ENCODE measurements around the gene APOA1.

Gene APOA1

DNA sequence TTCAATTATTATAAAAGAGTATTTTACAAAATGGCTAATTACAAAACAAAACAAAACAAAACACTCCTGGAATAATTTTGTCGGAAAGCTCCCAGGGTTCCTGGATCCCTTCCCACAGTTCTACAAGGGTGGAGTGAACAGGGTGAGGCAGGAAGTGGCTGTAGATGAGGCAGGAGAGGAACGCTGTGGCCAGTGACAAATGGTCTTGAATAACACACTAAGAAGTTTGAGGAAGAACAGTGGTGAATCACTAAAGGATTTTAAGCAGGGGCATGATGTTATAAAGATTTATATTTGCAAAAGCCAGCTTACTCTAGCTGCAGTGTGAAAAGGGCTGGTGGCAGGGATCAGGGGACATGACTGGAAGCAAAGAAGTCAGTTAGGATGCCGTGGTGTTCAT lies 33.8 kb upstream of the APOA1 start:
- Histone ChIP-seq H3K27me3 (ENCODE audit: control insufficient read depth in 1 of 2, insufficient read depth in 2 of 2, low read length in 2 of 2) (no peaks in the 10 kb centered on the region), H3K4me1 (ENCODE audit: control insufficient read depth in 1 of 2, insufficient read depth in 2 of 2, low read length in 2 of 2) (no peaks in the 10 kb centered on the region), H3K27ac (ENCODE audit: low read depth, low read length) (no peak overlapping the region), H3K9me3 (ENCODE audit: control insufficient read depth in 1 of 2, low read length in 2 of 2) (no peaks in the 10 kb centered on the region), H3K4me3 (ENCODE audit: low read depth in 1 of 2, low read length in 2 of 2) (no peak overlapping the region), H3K36me3 (ENCODE audit: control insufficient read depth in 1 of 2, insufficient read depth in 2 of 2, low read length in 2 of 2) (peaks cover 43 to 93% of the 10 kb centered on the region in 2 donors), H3K9ac (ENCODE audit: low read depth in 1 of 2, low read length in 2 of 2) (no peak overlapping the region)

DNA sequence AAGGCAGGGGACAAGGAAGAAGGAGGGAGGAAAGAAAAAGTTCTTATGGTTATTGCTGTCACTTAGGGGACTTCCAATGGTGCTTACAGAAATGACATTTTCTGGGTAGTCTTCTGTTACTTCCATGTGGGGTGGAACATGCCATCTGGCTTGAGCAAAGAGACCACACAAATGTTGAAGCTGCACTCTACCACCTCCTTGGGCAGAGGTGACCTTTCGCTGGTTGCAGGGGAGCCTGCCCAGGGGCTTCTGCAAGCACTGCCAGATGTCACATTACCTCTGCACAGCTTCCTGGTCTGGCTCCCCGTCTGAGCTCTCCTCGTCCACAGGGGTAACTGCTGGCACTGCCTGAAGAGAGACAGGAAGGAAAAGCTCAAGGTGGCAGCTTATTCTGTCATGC lies 32.6 kb upstream of the APOA1 start:
- Histone ChIP-seq H3K27me3 (ENCODE audit: control insufficient read depth in 1 of 2, insufficient read depth in 2 of 2, low read length in 2 of 2) (no peaks in the 10 kb centered on the region), H3K9ac (ENCODE audit: low read depth in 1 of 2, low read length in 2 of 2) (no peak overlapping the region), H3K9me3 (ENCODE audit: control insufficient read depth in 1 of 2, low read length in 2 of 2) (no peaks in the 10 kb centered on the region), H3K4me1 (ENCODE audit: control insufficient read depth in 1 of 2, insufficient read depth in 2 of 2, low read length in 2 of 2) (no peaks in the 10 kb centered on the region), H3K4me3 (ENCODE audit: low read depth in 1 of 2, low read length in 2 of 2) (no peak overlapping the region), H3K36me3 (ENCODE audit: control insufficient read depth in 1 of 2, insufficient read depth in 2 of 2, low read length in 2 of 2) (peaks cover 42 to 81% of the 10 kb centered on the region in 2 donors), H3K27ac (ENCODE audit: low read depth, low read length) (no peak overlapping the region)

DNA sequence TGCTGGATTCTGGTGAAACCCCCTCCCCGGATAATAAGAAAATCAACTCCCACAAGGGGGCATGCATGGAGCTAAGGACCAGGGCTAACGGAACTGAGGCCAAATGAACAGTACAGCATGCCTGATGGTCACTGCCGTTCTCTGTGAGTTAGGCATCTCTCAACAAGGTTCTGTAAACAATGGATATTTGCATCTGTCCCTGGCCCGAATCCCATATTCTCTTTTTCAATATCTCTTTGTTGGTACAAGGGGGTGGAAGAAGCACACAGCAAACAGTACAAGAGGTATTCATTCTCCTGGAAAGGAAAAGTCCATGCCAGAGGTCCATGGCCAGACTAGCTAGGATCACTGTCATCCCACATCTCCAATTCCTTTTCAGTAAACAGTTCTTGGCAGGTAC lies 32.2 kb upstream of the APOA1 start:
- Histone ChIP-seq H3K36me3 (ENCODE audit: control insufficient read depth in 1 of 2, insufficient read depth in 2 of 2, low read length in 2 of 2) (peaks cover 40 to 80% of the 10 kb centered on the region in 2 donors), H3K9me3 (ENCODE audit: control insufficient read depth in 1 of 2, low read length in 2 of 2) (no peaks in the 10 kb centered on the region), H3K4me3 (ENCODE audit: low read depth in 1 of 2, low read length in 2 of 2) (no peak overlapping the region), H3K27ac (ENCODE audit: low read depth, low read length) (no peak overlapping the region), H3K27me3 (ENCODE audit: control insufficient read depth in 1 of 2, insufficient read depth in 2 of 2, low read length in 2 of 2) (no peaks in the 10 kb centered on the region), H3K9ac (ENCODE audit: low read depth in 1 of 2, low read length in 2 of 2) (no peak overlapping the region), H3K4me1 (ENCODE audit: control insufficient read depth in 1 of 2, insufficient read depth in 2 of 2, low read length in 2 of 2) (no peaks in the 10 kb centered on the region)

DNA sequence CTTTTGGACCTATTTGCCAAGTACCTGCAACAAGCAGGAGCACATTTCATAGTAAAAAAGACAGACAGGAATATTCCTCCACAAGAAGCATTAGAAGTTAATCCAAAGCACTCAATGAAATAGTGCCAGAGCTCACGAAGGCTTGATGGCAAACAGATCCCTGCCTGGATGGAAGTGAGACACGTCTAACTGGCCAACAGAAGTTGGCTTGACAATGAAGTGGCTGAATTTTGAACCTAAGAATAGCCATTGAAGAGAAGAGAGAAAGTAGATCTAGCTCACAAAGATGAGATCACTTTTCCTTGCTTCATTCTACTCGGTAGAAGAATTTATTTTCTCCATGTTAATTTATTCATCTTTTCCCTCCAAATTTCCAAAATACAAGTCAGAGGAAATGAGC lies 30.6 kb upstream of the APOA1 start:
- no peak overlapping the region for H3K4me3 ChIP-seq (ENCODE audit: low read depth in 1 of 2, low read length in 2 of 2)
- H3K4me1 ChIP-seq (ENCODE audit: control insufficient read depth in 1 of 2, insufficient read depth in 2 of 2, low read length in 2 of 2), result no peaks in the 10 kb centered on the region
- H3K9me3 ChIP-seq (ENCODE audit: control insufficient read depth in 1 of 2, low read length in 2 of 2), result no peaks in the 10 kb centered on the region
- peaks cover 41 to 80% of the 10 kb centered on the region in 2 donors for H3K36me3 ChIP-seq (ENCODE audit: control insufficient read depth in 1 of 2, insufficient read depth in 2 of 2, low read length in 2 of 2)
- H3K27me3 ChIP-seq (ENCODE audit: control insufficient read depth in 1 of 2, insufficient read depth in 2 of 2, low read length in 2 of 2), result no peaks in the 10 kb centered on the region
- no peak overlapping the region for H3K27ac ChIP-seq (ENCODE audit: low read depth, low read length)
- no peak overlapping the region for H3K9ac ChIP-seq (ENCODE audit: low read depth in 1 of 2, low read length in 2 of 2)

DNA sequence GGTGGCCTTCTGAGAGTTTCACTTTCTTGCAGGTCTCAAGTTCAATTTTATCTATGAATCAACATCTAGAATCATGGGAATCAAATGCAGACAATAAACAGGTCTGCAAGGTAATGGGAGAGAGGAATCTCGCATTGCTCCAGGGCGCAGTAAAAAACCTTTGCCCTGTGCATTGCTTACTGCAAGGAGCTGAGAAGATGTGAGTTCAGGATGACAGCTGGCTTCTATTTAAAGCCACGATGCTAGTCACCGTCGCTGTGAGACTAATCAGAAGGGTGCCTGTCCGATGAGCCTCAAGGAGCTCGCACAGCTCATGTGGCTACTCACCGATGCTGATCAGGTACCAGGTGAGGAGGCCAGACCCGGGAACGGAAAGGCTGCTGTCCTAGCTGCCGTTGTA lies 30.2 kb upstream of the APOA1 start:
- Histone ChIP-seq H3K9me3 (ENCODE audit: control insufficient read depth in 1 of 2, low read length in 2 of 2) (no peaks in the 10 kb centered on the region), H3K36me3 (ENCODE audit: control insufficient read depth in 1 of 2, insufficient read depth in 2 of 2, low read length in 2 of 2) (peaks cover 37 to 76% of the 10 kb centered on the region in 2 donors), H3K4me3 (ENCODE audit: low read depth in 1 of 2, low read length in 2 of 2) (no peak overlapping the region)

DNA sequence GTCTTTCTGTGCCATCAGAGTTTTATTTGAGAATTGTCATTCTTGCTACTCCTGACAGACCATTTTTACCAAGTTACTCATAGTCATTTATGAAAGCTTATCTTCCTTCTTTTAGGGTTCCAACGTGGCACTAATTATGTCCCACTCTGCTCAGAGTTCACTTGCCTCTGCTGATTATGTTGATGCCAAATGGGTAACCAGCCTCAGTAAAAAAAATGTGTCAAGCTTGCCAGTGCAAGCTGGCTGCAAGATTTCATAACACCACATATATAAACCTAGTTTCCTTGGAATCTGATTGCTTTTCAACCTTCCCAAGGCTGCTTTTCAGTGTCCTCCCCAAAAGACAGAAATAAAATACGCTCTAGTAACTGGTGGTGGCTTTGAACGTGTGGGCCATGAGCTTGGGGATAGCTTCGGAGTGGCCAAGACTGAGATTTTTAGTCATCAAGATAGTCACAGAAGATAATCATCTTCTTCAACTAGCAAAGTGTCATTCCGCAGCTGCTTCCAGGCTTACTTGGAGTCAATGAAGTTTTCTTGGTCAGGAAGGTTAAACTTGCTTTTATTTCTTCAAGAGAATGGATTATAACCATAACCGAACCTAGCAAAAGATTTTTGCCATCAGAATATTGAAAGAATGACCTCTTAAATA lies 29.5 kb upstream of the APOA1 start:
- peaks cover 40 to 76% of the 10 kb centered on the region in 2 donors for H3K36me3 ChIP-seq (ENCODE audit: control insufficient read depth in 1 of 2, insufficient read depth in 2 of 2, low read length in 2 of 2)
- no peaks in the 10 kb centered on the region for H3K4me1 ChIP-seq (ENCODE audit: control insufficient read depth in 1 of 2, insufficient read depth in 2 of 2, low read length in 2 of 2)
- H3K27ac ChIP-seq (ENCODE audit: low read depth, low read length), result no peak overlapping the region
- H3K9me3 ChIP-seq (ENCODE audit: control insufficient read depth in 1 of 2, low read length in 2 of 2), result no peaks in the 10 kb centered on the region
- no peak overlapping the region for H3K9ac ChIP-seq (ENCODE audit: low read depth in 1 of 2, low read length in 2 of 2)
- no peaks in the 10 kb centered on the region for H3K27me3 ChIP-seq (ENCODE audit: control insufficient read depth in 1 of 2, insufficient read depth in 2 of 2, low read length in 2 of 2)
- no peak overlapping the region for H3K4me3 ChIP-seq (ENCODE audit: low read depth in 1 of 2, low read length in 2 of 2)

More for the DNA sequence above, 30.2 kb upstream of the APOA1 start:
- Histone ChIP-seq H3K9ac (ENCODE audit: low read depth in 1 of 2, low read length in 2 of 2) (no peak overlapping the region), H3K4me1 (ENCODE audit: control insufficient read depth in 1 of 2, insufficient read depth in 2 of 2, low read length in 2 of 2) (no peaks in the 10 kb centered on the region), H3K27me3 (ENCODE audit: control insufficient read depth in 1 of 2, insufficient read depth in 2 of 2, low read length in 2 of 2) (no peaks in the 10 kb centered on the region), H3K27ac (ENCODE audit: low read depth, low read length) (no peak overlapping the region)

DNA sequence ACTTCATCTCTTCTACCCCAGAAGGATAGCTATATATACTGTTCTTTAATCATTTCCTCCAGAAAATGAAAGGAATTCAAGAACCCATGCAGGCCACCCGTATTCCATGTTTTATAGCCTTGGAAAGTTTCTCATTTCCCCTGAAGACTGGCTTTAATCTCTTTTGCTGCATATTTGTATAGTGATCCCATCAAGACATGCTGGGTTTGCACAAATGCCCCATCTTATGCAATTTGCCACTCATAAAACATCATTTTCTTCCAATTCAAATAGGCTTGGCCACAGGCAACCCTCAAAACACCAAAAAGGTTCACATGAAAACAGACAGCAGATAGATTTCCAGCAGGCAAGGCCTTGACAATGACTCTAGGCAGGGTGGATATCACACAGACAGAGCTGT lies 28.3 kb upstream of the APOA1 start:
- Histone ChIP-seq H3K4me1 (ENCODE audit: control insufficient read depth in 1 of 2, insufficient read depth in 2 of 2, low read length in 2 of 2) (no peaks in the 10 kb centered on the region), H3K9me3 (ENCODE audit: control insufficient read depth in 1 of 2, low read length in 2 of 2) (no peaks in the 10 kb centered on the region), H3K27me3 (ENCODE audit: control insufficient read depth in 1 of 2, insufficient read depth in 2 of 2, low read length in 2 of 2) (no peaks in the 10 kb centered on the region), H3K36me3 (ENCODE audit: control insufficient read depth in 1 of 2, insufficient read depth in 2 of 2, low read length in 2 of 2) (peaks cover 43 to 77% of the 10 kb centered on the region in 2 donors), H3K9ac (ENCODE audit: low read depth in 1 of 2, low read length in 2 of 2) (no peak overlapping the region), H3K4me3 (ENCODE audit: low read depth in 1 of 2, low read length in 2 of 2) (no peak overlapping the region), H3K27ac (ENCODE audit: low read depth, low read length) (no peak overlapping the region)

DNA sequence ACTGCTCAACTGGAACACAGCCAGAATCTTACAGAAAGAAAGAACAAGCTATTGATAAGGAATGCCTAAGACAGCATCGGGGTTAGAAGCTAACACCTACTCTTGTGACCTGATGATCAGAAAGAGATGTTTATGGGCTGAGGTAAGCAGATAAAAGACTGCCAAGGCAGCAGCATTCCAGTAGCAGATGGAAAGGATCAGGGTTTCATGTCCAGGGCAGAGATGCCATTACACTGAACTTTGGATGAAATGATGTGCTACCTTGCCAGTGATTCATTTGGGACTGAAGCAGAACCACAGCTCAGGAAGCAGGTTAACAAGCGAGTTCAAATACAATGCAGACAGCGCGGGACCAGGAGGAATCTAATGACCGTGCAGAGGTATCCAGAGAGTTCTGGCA lies 27.1 kb upstream of the APOA1 start:
- Histone ChIP-seq H3K9me3 (ENCODE audit: control insufficient read depth in 1 of 2, low read length in 2 of 2) (no peaks in the 10 kb centered on the region), H3K4me1 (ENCODE audit: control insufficient read depth in 1 of 2, insufficient read depth in 2 of 2, low read length in 2 of 2) (no peaks in the 10 kb centered on the region), H3K36me3 (ENCODE audit: control insufficient read depth in 1 of 2, insufficient read depth in 2 of 2, low read length in 2 of 2) (peaks cover 44 to 72% of the 10 kb centered on the region in 2 donors), H3K27ac (ENCODE audit: low read depth, low read length) (no peak overlapping the region), H3K4me3 (ENCODE audit: low read depth in 1 of 2, low read length in 2 of 2) (no peak overlapping the region), H3K9ac (ENCODE audit: low read depth in 1 of 2, low read length in 2 of 2) (no peak overlapping the region), H3K27me3 (ENCODE audit: control insufficient read depth in 1 of 2, insufficient read depth in 2 of 2, low read length in 2 of 2) (no peaks in the 10 kb centered on the region)

DNA sequence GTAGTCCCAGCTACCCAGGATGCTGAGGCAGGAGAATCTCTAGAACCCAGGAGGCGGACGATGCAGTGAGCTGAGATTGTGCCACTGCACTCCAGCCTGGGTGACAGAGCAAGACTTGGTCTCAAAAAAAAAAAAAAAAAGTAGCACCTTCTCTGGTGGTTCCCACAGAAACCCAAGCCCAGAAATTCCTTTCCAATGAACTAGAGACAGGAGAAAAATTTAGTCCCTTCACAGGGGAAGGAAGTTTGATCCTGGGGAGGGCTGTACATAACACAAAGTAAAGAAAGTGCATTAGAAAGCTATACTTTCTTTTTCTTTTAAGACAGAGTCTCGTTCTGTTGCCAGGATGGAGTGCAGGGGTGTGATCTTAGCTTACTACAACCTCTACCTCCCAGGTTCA lies 25.5 kb upstream of the APOA1 start:
- Histone ChIP-seq H3K27ac (ENCODE audit: low read depth, low read length) (no peak overlapping the region), H3K4me1 (ENCODE audit: control insufficient read depth in 1 of 2, insufficient read depth in 2 of 2, low read length in 2 of 2) (no peaks in the 10 kb centered on the region), H3K9ac (ENCODE audit: low read depth in 1 of 2, low read length in 2 of 2) (no peak overlapping the region), H3K36me3 (ENCODE audit: control insufficient read depth in 1 of 2, insufficient read depth in 2 of 2, low read length in 2 of 2) (peaks cover 45 to 73% of the 10 kb centered on the region in 2 donors), H3K4me3 (ENCODE audit: low read depth in 1 of 2, low read length in 2 of 2) (no peak overlapping the region), H3K9me3 (ENCODE audit: control insufficient read depth in 1 of 2, low read length in 2 of 2) (no peaks in the 10 kb centered on the region), H3K27me3 (ENCODE audit: control insufficient read depth in 1 of 2, insufficient read depth in 2 of 2, low read length in 2 of 2) (no peaks in the 10 kb centered on the region)

DNA sequence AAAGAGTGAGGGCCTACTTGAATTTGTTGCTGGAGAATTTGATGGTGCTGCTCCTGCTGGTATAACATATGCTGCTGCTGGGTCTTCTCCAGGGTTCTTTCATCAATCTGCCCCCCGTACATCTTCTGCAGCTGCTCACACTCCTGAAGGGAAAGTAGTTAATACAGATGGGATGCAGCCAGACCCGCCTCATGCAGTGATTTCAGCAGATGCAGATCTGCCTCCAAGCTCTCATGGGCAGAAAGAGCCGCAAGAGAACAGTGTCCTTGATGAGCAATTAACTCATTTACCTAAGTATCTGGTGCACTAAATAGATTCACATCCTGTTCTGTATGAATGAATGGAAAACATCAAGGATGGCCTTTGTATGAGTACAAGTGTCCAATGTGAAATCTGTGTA lies 24.8 kb upstream of the APOA1 start:
- no peak overlapping the region for H3K27ac ChIP-seq (ENCODE audit: low read depth, low read length)
- no peak overlapping the region for H3K4me3 ChIP-seq (ENCODE audit: low read depth in 1 of 2, low read length in 2 of 2)
- H3K36me3 ChIP-seq (ENCODE audit: control insufficient read depth in 1 of 2, insufficient read depth in 2 of 2, low read length in 2 of 2), result peaks cover 46 to 72% of the 10 kb centered on the region in 2 donors
- H3K4me1 ChIP-seq (ENCODE audit: control insufficient read depth in 1 of 2, insufficient read depth in 2 of 2, low read length in 2 of 2), result no peaks in the 10 kb centered on the region
- no peaks in the 10 kb centered on the region for H3K9me3 ChIP-seq (ENCODE audit: control insufficient read depth in 1 of 2, low read length in 2 of 2)
- H3K9ac ChIP-seq (ENCODE audit: low read depth in 1 of 2, low read length in 2 of 2), result no peak overlapping the region
- H3K27me3 ChIP-seq (ENCODE audit: control insufficient read depth in 1 of 2, insufficient read depth in 2 of 2, low read length in 2 of 2), result no peaks in the 10 kb centered on the region

DNA sequence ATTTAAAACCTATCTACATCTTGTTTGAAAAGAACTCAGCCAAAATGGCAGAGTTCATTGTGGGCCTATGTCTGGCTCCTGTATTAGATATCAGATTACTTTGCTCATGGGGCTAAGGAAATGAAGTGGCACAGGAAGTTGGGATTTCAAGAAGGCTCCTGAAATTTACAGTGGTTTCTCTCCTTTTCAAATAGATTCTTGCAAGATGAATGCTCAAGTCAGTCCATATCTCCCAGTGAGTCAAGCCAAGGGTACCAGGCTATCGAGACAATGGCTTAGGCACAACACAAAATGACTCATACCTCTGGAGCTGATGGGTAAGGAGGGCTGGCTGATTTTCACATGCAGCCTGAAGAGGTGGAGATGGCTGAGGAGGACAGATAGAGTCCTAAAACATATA lies 24.1 kb upstream of the APOA1 start:
- no peaks in the 10 kb centered on the region for H3K9me3 ChIP-seq (ENCODE audit: control insufficient read depth in 1 of 2, low read length in 2 of 2)
- no peaks in the 10 kb centered on the region for H3K27me3 ChIP-seq (ENCODE audit: control insufficient read depth in 1 of 2, insufficient read depth in 2 of 2, low read length in 2 of 2)
- H3K9ac ChIP-seq (ENCODE audit: low read depth in 1 of 2, low read length in 2 of 2), result no peak overlapping the region
- no peak overlapping the region for H3K4me3 ChIP-seq (ENCODE audit: low read depth in 1 of 2, low read length in 2 of 2)
- H3K27ac ChIP-seq (ENCODE audit: low read depth, low read length), result no peak overlapping the region
- H3K4me1 ChIP-seq (ENCODE audit: control insufficient read depth in 1 of 2, insufficient read depth in 2 of 2, low read length in 2 of 2), result no peaks in the 10 kb centered on the region
- H3K36me3 ChIP-seq (ENCODE audit: control insufficient read depth in 1 of 2, insufficient read depth in 2 of 2, low read length in 2 of 2), result peaks cover 40 to 69% of the 10 kb centered on the region in 2 donors

Measured in duodenal mucosa (tissue), 2 donors.